GM10266 (cell line): ENCODE measurements around the gene HELT.

ENCODE experiments used
- DNase-seq: peaks from one replicate; pipeline ENCODE4 v3.0.0; 2012; ENCODE audit errors: extremely low spot score
- TF ChIP-seq, protein P1 (sequence below): IDR thresholded peaks from 2 replicates; pipeline ENCODE4 v1.5.1; 2012; ENCODE audit warnings: mild to moderate bottlenecking, low read depth; ENCODE audit not compliant: control insufficient read depth, insufficient read depth; ENCODE audit errors: missing control alignments

HELT gene

DNA sequence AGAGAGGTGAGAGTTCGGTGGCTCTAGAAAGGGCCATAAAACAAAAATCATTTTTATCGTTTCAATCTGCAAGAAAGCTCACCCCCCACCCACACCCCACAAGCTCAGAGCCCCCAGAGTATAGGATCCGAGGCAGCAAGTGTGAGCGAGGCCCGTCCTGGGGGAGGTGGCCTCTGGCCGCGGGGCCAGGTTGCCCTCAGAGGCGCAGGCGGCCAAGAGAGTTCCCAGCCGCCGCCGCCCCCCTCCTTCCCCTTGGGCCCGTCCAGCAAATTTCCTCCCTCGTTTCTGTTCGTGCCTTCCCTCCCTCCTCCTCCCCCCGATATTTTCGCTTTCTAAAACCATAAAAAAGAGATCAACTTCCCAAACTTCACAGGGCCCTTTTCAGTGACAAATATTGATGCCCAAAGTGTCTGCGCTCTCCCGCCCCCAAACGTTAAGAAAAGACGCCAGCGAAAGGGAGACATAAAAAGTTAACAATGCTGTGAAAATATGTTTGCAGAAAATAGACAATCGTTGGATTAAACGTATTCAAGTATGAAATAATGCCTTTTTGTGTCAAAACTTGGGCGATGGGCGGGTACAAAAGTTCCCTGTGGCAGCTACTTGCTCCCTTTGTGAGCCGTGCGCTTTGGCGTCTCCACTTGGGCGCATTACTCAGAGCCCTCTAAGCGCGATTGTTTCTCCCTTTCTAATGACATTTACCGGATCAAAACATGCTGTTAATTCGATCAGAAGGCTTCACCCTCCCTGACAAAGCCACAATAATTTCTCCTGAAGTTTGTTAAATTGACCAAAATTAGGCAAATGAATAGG lies 1.1 kb upstream of the HELT start:
- DNase-seq: no peak
- TF ChIP-seq, protein P1, sequence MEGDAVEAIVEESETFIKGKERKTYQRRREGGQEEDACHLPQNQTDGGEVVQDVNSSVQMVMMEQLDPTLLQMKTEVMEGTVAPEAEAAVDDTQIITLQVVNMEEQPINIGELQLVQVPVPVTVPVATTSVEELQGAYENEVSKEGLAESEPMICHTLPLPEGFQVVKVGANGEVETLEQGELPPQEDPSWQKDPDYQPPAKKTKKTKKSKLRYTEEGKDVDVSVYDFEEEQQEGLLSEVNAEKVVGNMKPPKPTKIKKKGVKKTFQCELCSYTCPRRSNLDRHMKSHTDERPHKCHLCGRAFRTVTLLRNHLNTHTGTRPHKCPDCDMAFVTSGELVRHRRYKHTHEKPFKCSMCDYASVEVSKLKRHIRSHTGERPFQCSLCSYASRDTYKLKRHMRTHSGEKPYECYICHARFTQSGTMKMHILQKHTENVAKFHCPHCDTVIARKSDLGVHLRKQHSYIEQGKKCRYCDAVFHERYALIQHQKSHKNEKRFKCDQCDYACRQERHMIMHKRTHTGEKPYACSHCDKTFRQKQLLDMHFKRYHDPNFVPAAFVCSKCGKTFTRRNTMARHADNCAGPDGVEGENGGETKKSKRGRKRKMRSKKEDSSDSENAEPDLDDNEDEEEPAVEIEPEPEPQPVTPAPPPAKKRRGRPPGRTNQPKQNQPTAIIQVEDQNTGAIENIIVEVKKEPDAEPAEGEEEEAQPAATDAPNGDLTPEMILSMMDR: no peak

DNA sequence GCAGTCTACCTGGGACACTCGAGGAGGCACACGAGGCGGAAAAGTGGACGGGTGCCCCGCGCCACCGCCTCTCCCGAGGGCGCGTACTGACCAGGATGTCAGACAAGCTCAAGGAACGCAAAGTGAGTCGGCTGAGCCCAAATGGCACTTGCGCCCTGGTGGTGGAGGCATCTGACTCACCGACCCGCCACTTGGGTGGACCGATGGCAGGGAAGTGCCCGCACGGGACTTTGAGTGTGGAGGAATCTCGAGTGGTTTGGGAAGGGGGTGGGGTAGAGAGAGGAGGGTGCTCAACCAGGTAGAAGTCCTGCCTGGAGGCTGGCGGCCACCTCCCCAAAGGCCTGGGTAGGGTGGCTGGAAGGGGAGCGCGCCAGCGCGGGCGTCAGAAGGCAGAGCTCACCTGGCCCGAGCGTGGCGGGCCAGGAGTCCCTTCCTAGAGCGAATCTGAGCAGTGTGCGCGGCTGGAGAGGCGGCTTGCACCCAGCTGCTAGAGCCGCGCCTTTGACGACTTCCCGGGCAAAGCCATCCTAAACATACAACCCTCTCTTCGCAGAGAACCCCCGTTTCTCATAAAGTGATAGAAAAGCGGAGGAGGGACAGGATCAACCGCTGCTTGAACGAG lies 655 bp downstream of the HELT start:
- TF ChIP-seq, protein P1: no peak
- DNase-seq: no peak

DNA sequence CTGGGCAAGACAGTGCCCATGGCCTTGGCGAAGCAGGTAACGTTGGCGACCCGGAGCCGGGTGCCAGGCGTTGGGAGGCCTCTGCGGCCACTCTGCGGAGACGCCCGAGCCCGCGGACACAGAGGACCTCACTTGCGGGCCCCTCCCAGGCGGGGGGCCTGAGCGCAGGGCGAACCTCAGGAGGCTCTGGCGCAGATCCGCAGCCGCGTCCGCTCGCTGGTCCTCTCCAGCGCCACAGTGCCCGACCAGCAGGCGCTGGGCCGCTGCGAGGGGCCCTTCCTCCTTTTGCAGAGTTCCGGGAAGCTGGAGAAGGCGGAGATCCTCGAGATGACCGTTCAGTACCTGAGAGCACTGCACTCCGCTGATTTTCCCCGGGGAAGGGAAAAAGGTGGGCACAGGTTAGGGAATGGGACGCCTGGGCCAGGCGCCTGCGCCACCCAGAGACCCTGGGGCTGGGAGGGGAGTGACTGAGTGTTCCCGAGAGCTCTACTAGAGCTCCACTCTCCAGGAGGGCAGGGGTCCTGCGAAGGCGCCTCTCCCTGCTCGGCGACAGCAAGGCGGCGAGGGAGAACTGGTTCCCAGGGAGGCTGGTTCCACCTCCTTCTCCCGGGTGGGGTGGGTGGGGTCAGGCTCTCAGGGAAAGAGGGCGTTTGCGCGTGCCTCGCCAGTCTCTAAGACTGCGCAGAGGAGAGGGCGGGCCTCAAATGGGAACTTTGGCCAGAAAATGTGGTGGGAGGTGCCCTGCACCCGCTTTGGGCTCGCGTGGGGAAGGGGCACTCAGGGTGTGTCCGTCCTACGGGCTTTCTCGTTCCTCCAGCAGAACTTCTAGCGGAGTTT lies 1.4 kb downstream of the HELT start:
- TF ChIP-seq, protein P1: no peak
- no peak for DNase-seq

DNA sequence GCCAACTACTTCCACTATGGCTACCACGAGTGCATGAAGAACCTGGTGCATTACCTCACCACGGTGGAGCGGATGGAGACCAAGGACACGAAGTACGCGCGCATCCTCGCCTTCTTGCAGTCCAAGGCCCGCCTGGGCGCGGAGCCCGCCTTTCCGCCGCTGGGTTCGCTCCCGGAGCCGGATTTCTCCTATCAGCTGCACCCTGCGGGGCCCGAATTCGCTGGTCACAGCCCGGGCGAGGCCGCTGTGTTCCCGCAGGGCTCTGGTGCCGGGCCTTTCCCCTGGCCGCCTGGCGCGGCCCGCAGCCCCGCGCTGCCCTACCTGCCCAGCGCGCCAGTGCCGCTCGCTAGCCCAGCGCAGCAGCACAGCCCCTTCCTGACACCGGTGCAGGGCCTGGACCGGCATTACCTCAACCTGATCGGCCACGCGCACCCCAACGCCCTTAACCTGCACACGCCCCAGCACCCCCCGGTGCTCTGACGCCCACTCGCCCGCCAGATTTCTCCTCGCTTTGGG lies 2.1 kb downstream of the HELT start:
- TF ChIP-seq, protein P1: no peak
- no peak for DNase-seq

DNA sequence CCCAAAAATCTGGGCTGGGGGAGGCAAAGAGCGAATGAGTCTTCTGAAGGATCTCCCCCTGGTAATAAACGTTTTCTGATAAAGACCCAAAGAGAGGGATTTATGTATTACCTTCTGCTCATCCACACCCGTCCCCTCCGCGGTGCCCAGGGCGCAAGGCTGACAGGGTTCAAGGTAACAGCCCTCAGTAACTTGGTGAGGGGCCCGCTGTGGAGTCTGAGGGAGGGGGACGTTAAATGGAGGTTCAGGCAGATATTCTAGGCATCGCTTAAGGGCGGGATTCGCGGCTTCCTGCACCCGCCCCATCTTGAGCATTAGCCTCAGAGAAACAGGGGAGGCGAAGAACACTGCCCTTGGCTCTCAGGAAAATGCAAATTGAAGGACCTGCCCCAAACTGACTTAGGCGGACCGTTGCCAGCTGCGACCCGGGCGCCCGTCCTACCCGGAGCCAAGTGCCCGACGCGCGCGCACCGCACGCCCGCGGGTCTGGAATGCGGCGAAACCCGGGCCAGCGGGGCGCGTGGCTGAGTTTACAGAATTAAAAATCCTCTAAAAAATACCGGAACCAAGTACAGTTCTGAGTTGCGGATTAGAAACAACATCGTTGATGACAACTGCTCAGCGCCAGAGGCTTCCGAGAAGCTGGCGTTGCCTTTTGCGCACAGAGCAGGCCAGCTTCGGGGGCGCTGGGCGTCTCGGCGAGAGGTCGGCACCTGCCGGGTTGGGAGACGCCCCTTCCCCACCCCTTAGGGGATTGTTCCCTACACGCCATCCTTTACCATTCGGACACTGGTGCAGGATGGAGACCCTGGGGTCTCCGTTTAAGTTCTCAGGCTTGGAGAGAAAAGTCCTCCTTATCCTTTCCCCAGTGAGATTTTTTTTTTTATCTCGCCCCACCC lies 2.8 kb downstream of the HELT start:
- TF ChIP-seq, protein P1: no peak
- no peak for DNase-seq

DNA sequence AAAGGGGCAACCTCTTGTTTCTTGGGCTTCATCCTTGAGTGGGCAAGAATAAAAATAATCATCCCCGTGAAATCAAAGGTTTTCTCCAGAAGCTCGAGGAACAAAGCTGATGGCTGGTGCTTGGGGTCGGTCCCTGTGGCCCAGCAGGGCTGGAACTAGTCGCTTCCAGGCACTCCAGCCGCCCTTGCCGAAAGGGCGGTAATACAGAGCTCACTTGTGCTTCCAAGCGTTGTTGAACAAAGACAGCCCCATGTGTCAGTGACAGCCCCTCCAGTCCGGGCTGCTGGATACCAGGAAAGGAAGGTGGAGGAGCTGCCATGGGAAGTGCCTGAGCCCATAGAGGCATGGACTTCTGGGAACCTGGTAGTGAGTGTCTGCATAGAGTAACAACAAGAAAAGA lies 5.2 kb downstream of the HELT start:
- TF ChIP-seq, protein P1: no peak
- DNase-seq: no peak
